Keratinocyte (primary cell): ENCODE results near the gene P4HA1. TPM values are rescaled to one million over a fixed set of nuclear protein-coding genes. Genes with fewer than 3 reads are reported as not detected.

Experiments
- DNase-seq: peaks from one replicate; pipeline ENCODE4 v3.0.0-alpha.2; 2011; ENCODE audit warnings: low read depth, missing footprints, low spot score
- FAIRE-seq: peaks from 2 replicates; lab custom pipeline; 2011; peaks lifted over from hg19 to GRCh38; lab: Jason Lieb, UNC
- H2AFZ ChIP-seq: 2 replicates; pipeline ENCODE4 v1.6.0; 2012; ENCODE audit warnings: low read length, control low read depth, inconsistent platforms; ENCODE audit not compliant: control insufficient read depth
- H3K27ac ChIP-seq: 2 replicates; pipeline ENCODE4 v1.5.1; 2011; ENCODE audit warnings: low read length; ENCODE audit not compliant: control insufficient read depth, insufficient read depth
- H3K27me3 ChIP-seq: 3 replicates; pipeline ENCODE4 v1.6.0; 2011; ENCODE audit warnings: low read length; ENCODE audit not compliant: control insufficient read depth, insufficient read depth; ENCODE audit errors: extremely low read depth
- H3K36me3 ChIP-seq, 2 experiments: 2 replicates in 1 of 2; 3 replicates in 1 of 2; pipeline ENCODE4 v1.5.1; 2011; ENCODE audit warnings: low read length in 2 of 2, mild to moderate bottlenecking in 1 of 2; ENCODE audit not compliant: control insufficient read depth in 2 of 2, insufficient read depth in 2 of 2; ENCODE audit errors: extremely low read depth in 1 of 2
- H3K4me1 ChIP-seq: 3 replicates; pipeline ENCODE4 v1.5.1; 2011; ENCODE audit warnings: low read length; ENCODE audit not compliant: control insufficient read depth, insufficient read depth; ENCODE audit errors: extremely low read depth
- H3K4me2 ChIP-seq: 3 replicates; pipeline ENCODE4 v1.6.0; 2011; ENCODE audit warnings: low read depth, low read length; ENCODE audit not compliant: control insufficient read depth, insufficient read depth; ENCODE audit errors: extremely low read depth
- H3K4me3 ChIP-seq, 3 experiments: fragments of 200-600 bp in 1 of 3; sonication (generic) in 1 of 3; 2 replicates in 2 of 3; 3 replicates in 1 of 3; pipeline ENCODE4 v1.5.1; 2011 to 2016; ENCODE audit warnings: low read length in 3 of 3, mild to moderate bottlenecking in 3 of 3, control low read depth in 2 of 3, inconsistent platforms in 1 of 3, low read depth in 1 of 3, mixed read lengths in 1 of 3, mixed run types in 1 of 3, moderate library complexity in 1 of 3; ENCODE audit not compliant: control insufficient read depth in 2 of 3, insufficient read depth in 2 of 3; ENCODE audit errors: extremely low read depth in 1 of 3
- H3K79me2 ChIP-seq: 2 replicates; pipeline ENCODE4 v1.6.0; 2012; ENCODE audit warnings: low read length; ENCODE audit not compliant: control insufficient read depth, insufficient read depth
- H3K9ac ChIP-seq: 3 replicates; pipeline ENCODE4 v1.6.0; 2011; ENCODE audit warnings: low read length; ENCODE audit not compliant: control insufficient read depth, insufficient read depth; ENCODE audit errors: extremely low read depth
- H3K9me1 ChIP-seq: 3 replicates; pipeline ENCODE4 v1.6.0; 2011; ENCODE audit warnings: low read length; ENCODE audit not compliant: control insufficient read depth, insufficient read depth; ENCODE audit errors: extremely low read depth
- H3K9me3 ChIP-seq: 2 replicates; pipeline ENCODE4 v1.5.1; 2012; ENCODE audit warnings: low read depth, low read length; ENCODE audit not compliant: control insufficient read depth
- H4K20me1 ChIP-seq: 3 replicates; pipeline ENCODE4 v1.6.0; 2011; ENCODE audit warnings: low read length; ENCODE audit not compliant: control insufficient read depth, insufficient read depth; ENCODE audit errors: extremely low read depth
- CTCF ChIP-seq, 3 experiments: IDR thresholded peaks in 1 of 3; conservative IDR thresholded peaks in 1 of 3; optimal IDR thresholded peaks in 1 of 3; 2 replicates in 2 of 3; 3 replicates in 1 of 3; pipeline versions ENCODE3 to v1.5.1; 2011; ENCODE audit warnings: low read length in 3 of 3, mild to moderate bottlenecking in 3 of 3, moderate library complexity in 2 of 3, control low read depth in 1 of 3, inconsistent platforms in 1 of 3; ENCODE audit not compliant: insufficient read depth in 2 of 3; ENCODE audit errors: extremely low read depth in 1 of 3
- EZH2 ChIP-seq: IDR thresholded peaks from one replicate; pipeline ENCODE4 v1.6.1; 2012; ENCODE audit warnings: inconsistent platforms, mild to moderate bottlenecking, low read length, moderate library complexity
- dilution Hi-C: fragments of 300-500 bp; cut with MboI; formaldehyde crosslinking; loops from one replicate; pipeline ENCODE4 v1.7.0; 2020; ENCODE audit warnings: low sequenced_read_pairs; ENCODE audit not compliant: extremely low pct_ligation_motif_present
- polyA plus RNA-seq, 5 experiments: library from polyadenylated mRNA; depleted of rRNA in 3 of 5; stranded (reverse) in 3 of 5; stranded (forward) in 1 of 5; unstranded in 1 of 5; fragments of >200 nt; gene quantifications; 1 replicate in 1 of 5; 2 replicates in 3 of 5; 3 replicates in 1 of 5; pipeline versions ENCODE4 v1.2.1 to v1.2.3, GENCODE V29; 2011 to 2012; ENCODE audit warnings: missing spikeins in 2 of 5, low read depth in 1 of 5, low replicate concordance in 1 of 5

P4HA1 gene
- polyA plus RNA-seq, 1 donor (not counting 4 experiments of a cell fraction or from before 2014, with no cell fraction given) = 67.4 TPM

- Histone ChIP-seq H3K4me2 (no peak overlapping the region), H3K4me1 (peaks cover 12% of the 10 kb centered on the region), H2AFZ (no peak overlapping the region), H3K36me3 (peaks cover 13% of the 10 kb centered on the region in 2 experiments), H4K20me1 (no peaks in the 10 kb centered on the region), H3K9ac (no peak overlapping the region), H3K4me3 (no peak overlapping the region), H3K9me3 (no peaks in the 10 kb centered on the region), H3K79me2 (no peaks in the 10 kb centered on the region), H3K27ac (no peak overlapping the region), H3K27me3 (no peaks in the 10 kb centered on the region), H3K9me1 (no peaks in the 10 kb centered on the region)
- dilution Hi-C loops = no loop called here
- no peak for DNase-seq
- FAIRE-seq = no peak
- TF ChIP-seq CTCF (optimal IDR thresholded peaks at IDR 0.05 in 1 of 3, IDR thresholded peaks at IDR 0.05 in 1 of 3, conservative IDR thresholded peaks at IDR 0.05 in 1 of 3; ENCODE audit: extremely low read depth in 1 of 3, insufficient read depth in 2 of 3, low read length in 3 of 3) = no peak
- no peak for TF ChIP-seq EZH2
Measured at GRCh38 chr10:73134727-73135126, 38.1 kb upstream of the P4HA1 start.

GRCh38 chr10:73131913-73132686 is 35.4 kb upstream of the P4HA1 start:
- TF ChIP-seq CTCF (optimal IDR thresholded peaks at IDR 0.05 in 1 of 3, IDR thresholded peaks at IDR 0.05 in 1 of 3, conservative IDR thresholded peaks at IDR 0.05 in 1 of 3; ENCODE audit: extremely low read depth in 1 of 3, insufficient read depth in 2 of 3, low read length in 3 of 3) (no peak), EZH2 (no peak)
- Histone ChIP-seq H3K4me3 (no peak overlapping the region), H3K27ac (no peak overlapping the region), H3K79me2 (no peaks in the 10 kb centered on the region), H3K9ac (no peak overlapping the region), H3K9me1 (no peaks in the 10 kb centered on the region), H3K9me3 (no peaks in the 10 kb centered on the region), H3K36me3 (peaks cover 10 to 13% of the 10 kb centered on the region in 2 experiments), H3K4me2 (no peak overlapping the region), H4K20me1 (no peaks in the 10 kb centered on the region), H3K27me3 (no peaks in the 10 kb centered on the region), H2AFZ (no peak overlapping the region), H3K4me1 (peaks cover 12% of the 10 kb centered on the region)
- FAIRE-seq (no peak), DNase-seq (no peak)
- dilution Hi-C loops = no loop called here
